Kidney (tissue), 14 donors: ENCODE data around the gene C2orf68. TPM values are rescaled to one million over a fixed set of nuclear protein-coding genes. Genes with fewer than 3 reads are reported as not detected.

Source experiments
- DNase-seq, 5 donors: peaks; one replicate each; pipeline ENCODE4 v3.0.0-alpha.2; 2013 to 2020
- FAIRE-seq: peaks from 2 replicates; lab custom pipeline; 2012; peaks lifted over from hg19 to GRCh38; lab: Jason Lieb, UNC
- H3K27ac ChIP-seq, 2 donors: one replicate each; pipeline ENCODE4 v1.7.0; 2013; ENCODE audit warnings: low read depth in 2 of 2, low read length in 2 of 2, inconsistent platforms in 1 of 2
- H3K27me3 ChIP-seq: one replicate; pipeline ENCODE4 v1.7.1; 2013; ENCODE audit warnings: low read length, inconsistent platforms; ENCODE audit not compliant: control insufficient read depth, insufficient read depth
- H3K36me3 ChIP-seq, 3 donors: one replicate each; pipeline versions ENCODE4 v1.7.0 to v1.7.1; 2013; ENCODE audit warnings: low read length in 3 of 3, control low read depth in 1 of 3, inconsistent platforms in 1 of 3; ENCODE audit not compliant: insufficient read depth in 3 of 3, control insufficient read depth in 2 of 3
- H3K4me1 ChIP-seq, 3 donors: one replicate each; pipeline versions ENCODE4 v1.7.0 to v1.7.1; 2013; ENCODE audit warnings: low read length in 3 of 3, inconsistent platforms in 1 of 3, low read depth in 1 of 3; ENCODE audit not compliant: control insufficient read depth in 2 of 3, insufficient read depth in 2 of 3
- H3K4me3 ChIP-seq, 3 donors: one replicate each; pipeline versions ENCODE4 v1.7.0 to v1.8.1; 2013; ENCODE audit warnings: low read length in 3 of 3, control low read depth in 1 of 3, inconsistent platforms in 1 of 3
- H3K9ac ChIP-seq, 3 donors: one replicate each; pipeline versions ENCODE4 v1.7.0 to v1.7.1; 2013; ENCODE audit warnings: low read length in 3 of 3, control low read depth in 1 of 3, inconsistent platforms in 1 of 3
- H3K9me3 ChIP-seq, 3 donors: one replicate each; pipeline versions ENCODE4 v1.7.0 to v1.7.1; 2013; ENCODE audit warnings: low read length in 3 of 3, control low read depth in 1 of 3, inconsistent platforms in 1 of 3; ENCODE audit not compliant: control insufficient read depth in 2 of 3, insufficient read depth in 1 of 3
- intact Hi-C: fragments of 100-400 bp; cut with DNase I; formaldehyde crosslinking; loops from one replicate; pipeline ENCODE4 v1.11.1; 2022
- polyA plus RNA-seq: library from polyadenylated mRNA; stranded (reverse); fragments of 350-450 nt; fragmentation: Illumina TruSeq; extraction: RNeasy Lipid Tissue Mini Kit (QIAGEN cat#74804); gene quantifications from one replicate; pipeline ENCODE4 v1.2.3, GENCODE V29; 2014; ENCODE audit warnings: low read depth, low replicate concordance; ENCODE audit not compliant: insufficient read depth
- total RNA-seq: library from RNA; stranded (reverse); fragmentation: NEBNext Ultra II Directional; extraction: Animal tissue kit (Norgen Biotek cat#: 25700); gene quantifications from one replicate; pipeline ENCODE4 v1.2.1, GENCODE V29; 2021
- TF ChIP-seq, protein P1 (sequence below): IDR thresholded peaks from 3 replicates; pipeline ENCODE4 v1.5.1; 2012; ENCODE audit warnings: mild to moderate bottlenecking, moderate library complexity, borderline replicate concordance; ENCODE audit not compliant: insufficient read depth; ENCODE audit errors: extremely low read depth
- donor health status: control.
- donor health status: control.
- donor health status: control.
- donor health status: control.
- donor health status: control.
- donor health status: DM: yes; HTN: yes; CAD: no.
- donor health status: Normal renal cell carcinoma (clear cell type).

Gene C2orf68
- total and polyA plus RNA-seq, 2 donors from 2014 or later, result 34.5 to 37.6 TPM

DNA sequence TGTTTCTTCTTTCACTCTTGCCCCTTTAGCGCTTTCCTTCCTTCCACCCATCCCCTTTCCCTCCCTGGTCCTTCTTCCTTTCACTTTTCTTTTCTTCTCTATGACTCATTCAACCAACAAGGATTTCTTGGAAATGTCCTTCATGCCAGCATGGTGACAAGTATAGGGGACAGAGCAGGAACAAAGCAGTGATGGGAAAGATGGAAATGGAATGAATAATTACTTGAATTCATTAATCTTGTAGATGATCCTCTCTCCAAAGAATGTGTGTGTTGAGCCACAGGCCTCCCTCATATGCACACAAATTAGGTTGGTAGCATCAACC lies 26.1 kb downstream of the C2orf68 start:
- H3K9ac ChIP-seq, result no peak overlapping the region

DNA sequence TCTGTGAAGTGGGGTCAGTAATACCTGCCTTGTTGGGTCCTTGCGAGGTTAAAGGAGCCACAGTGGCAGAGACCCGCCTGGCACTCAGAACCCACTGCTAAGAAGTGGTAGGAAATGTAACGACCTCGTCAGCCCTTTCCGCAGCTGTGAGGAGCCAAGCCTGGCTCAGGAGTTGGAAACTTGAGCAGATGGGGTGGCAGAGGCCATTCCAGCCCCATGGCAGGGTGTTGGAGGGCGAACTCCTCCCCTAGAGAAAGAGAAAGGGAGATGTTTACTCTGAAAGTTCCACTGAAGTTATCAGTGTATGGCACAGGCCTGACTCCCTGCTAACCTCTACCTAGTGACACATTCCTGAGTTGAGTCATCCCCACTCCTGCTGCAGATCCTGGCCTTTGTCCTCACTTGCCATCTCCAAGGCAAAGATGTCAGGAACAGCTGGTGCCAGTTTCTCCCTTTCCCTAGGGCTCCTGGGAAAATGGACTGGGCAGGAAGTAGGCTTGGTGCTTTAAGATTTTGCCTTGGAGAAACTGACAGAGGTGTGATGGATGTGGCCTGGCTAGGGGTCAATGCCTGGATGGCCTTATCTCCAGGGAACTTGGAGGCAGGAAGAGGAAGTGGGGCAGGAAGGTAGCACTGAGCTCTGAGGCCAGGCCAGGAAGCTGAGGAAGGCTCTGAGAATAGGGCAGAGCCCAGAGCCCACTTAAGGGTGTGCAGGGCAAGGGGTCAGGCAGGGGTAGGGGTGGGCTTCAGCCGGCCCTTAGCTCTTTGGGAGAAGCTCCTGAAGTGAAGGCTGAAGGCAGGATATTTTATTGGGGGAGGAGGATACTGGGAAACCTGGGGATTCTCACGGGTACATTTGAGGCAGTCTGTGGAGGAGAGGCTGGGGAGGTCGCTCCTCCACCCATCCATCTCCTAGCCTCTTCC lies 26.7 kb downstream of the C2orf68 start:
- Histone ChIP-seq H3K36me3 (peaks cover 0 to 8% (median 2%) of the 10 kb centered on the region in 3 donors), H3K27me3 (no peaks in the 10 kb centered on the region), H3K27ac (peak overlapping the region; percentile 93 to 94), H3K9ac (peak overlapping the region in 2 of 3 donors; percentile 64 to 80), H3K4me1 (peaks cover 0 to 25% (median 3%) of the 10 kb centered on the region in 3 donors), H3K4me3 (peak overlapping the region; percentile 35 to 74 (median 67)), H3K9me3 (no peaks in the 10 kb centered on the region)
- DNase-seq (peak in 4 of 5 donors; percentile 74 to 87 (median 80)), FAIRE-seq (no peak)
- intact Hi-C loops, result no loop called here
- TF ChIP-seq, protein P1, sequence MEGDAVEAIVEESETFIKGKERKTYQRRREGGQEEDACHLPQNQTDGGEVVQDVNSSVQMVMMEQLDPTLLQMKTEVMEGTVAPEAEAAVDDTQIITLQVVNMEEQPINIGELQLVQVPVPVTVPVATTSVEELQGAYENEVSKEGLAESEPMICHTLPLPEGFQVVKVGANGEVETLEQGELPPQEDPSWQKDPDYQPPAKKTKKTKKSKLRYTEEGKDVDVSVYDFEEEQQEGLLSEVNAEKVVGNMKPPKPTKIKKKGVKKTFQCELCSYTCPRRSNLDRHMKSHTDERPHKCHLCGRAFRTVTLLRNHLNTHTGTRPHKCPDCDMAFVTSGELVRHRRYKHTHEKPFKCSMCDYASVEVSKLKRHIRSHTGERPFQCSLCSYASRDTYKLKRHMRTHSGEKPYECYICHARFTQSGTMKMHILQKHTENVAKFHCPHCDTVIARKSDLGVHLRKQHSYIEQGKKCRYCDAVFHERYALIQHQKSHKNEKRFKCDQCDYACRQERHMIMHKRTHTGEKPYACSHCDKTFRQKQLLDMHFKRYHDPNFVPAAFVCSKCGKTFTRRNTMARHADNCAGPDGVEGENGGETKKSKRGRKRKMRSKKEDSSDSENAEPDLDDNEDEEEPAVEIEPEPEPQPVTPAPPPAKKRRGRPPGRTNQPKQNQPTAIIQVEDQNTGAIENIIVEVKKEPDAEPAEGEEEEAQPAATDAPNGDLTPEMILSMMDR, result no peak

More for the DNA sequence above, 26.1 kb downstream of the C2orf68 start:
- intact Hi-C loops, result no loop called here
- DNase-seq (no peak), FAIRE-seq (no peak)
- Histone ChIP-seq H3K27me3 (no peaks in the 10 kb centered on the region), H3K36me3 (peaks cover 0 to 8% (median 2%) of the 10 kb centered on the region in 3 donors), H3K9me3 (no peaks in the 10 kb centered on the region), H3K27ac (peak overlapping the region; percentile 93 to 94), H3K4me1 (peaks cover 0 to 26% (median 0%) of the 10 kb centered on the region in 3 donors), H3K4me3 (peak overlapping the region in 1 of 3 donors; percentile 74)
- TF ChIP-seq, protein P1, result no peak

DNA sequence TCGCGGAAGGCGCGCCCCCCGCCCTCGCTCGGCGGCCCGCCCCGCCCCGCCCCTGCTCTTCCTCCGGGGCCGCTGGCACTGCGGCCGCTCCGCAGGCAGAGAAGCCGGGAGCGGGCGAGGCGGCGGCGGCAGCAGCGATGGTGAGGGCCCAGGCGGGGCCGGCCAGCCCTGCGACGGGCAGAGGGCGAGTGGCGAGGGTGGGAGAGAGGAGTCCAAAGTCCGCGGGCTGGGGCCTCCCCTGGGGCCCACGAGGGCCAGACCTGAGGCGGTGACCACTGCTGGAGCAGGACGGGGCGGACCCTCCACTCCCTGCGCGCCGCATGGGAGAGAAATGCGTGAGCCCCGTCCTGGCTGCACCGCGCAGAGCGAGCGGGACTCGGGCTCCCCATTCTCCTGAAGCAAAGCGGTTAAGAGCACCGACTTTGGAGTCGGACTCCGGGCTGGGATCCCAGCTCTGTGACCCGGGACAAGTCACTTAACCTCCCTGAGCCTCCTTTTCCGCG lies 27.5 kb downstream of the C2orf68 start, which contains the start of gene VAMP5:
VAMP5 (plus strand) TSS at position 78 of the 503 bp plus-strand sequence; CDS start at position 138, 60 bp downstream.
- H3K9me3 ChIP-seq, result no peaks in the 10 kb centered on the region
- peak; percentile 55 to 83 (median 68) for DNase-seq
- H3K4me1 ChIP-seq, result peaks cover 0 to 26% (median 10%) of the 10 kb centered on the region in 3 donors
- TF ChIP-seq, protein P1, result no peak
- H3K9ac ChIP-seq, result peak within 1 kb of the TSS in 2 of 3 donors; percentile 64 to 80
- H3K27me3 ChIP-seq, result no peaks in the 10 kb centered on the region
- peak within 1 kb of the TSS; percentile 93 to 94 for H3K27ac ChIP-seq
- peak within 1 kb of the TSS; percentile 56 to 74 (median 67) for H3K4me3 ChIP-seq
- intact Hi-C loops, result no loop called here
- H3K36me3 ChIP-seq, result peaks cover 0 to 8% (median 2%) of the 10 kb centered on the region in 3 donors
- no peak for FAIRE-seq
